ENCODE measurements around the gene OR2M2.

The OR2M2 gene

DNA sequence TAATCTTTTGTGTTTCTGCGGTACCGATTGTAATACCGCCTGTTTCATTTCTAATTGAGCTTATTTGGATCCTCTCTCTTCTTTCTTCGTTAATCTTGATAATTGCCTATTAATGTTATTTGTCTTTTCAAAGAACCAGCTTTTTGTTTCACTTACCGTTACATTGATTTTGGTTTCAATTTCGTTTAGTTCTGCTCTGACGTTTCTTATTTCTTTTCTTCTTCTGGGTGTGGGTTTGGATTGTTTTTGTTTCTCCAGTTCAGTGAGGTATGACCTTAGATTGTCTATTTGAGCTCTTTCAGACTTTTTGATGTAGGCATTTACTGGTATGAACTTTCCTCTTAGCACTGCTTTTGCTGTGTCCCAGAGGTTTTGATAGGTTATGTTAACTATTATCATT, 9.4 kb downstream of the OR2M2 start:
- TF ChIP-seq POLR2A (IDR thresholded peaks at IDR 0.05; ENCODE audit: low read depth, low read length) (no peak), POLR2AphosphoS5 (IDR thresholded peaks at IDR 0.05; ENCODE audit: low read depth, low read length) (no peak), TAF1 (IDR thresholded peaks at IDR 0.05; ENCODE audit: borderline replicate concordance, low read depth, low read length) (no peak)
- FAIRE-seq (no peak), DNase-seq (ENCODE audit: insufficient read length) (no peak)

DNA sequence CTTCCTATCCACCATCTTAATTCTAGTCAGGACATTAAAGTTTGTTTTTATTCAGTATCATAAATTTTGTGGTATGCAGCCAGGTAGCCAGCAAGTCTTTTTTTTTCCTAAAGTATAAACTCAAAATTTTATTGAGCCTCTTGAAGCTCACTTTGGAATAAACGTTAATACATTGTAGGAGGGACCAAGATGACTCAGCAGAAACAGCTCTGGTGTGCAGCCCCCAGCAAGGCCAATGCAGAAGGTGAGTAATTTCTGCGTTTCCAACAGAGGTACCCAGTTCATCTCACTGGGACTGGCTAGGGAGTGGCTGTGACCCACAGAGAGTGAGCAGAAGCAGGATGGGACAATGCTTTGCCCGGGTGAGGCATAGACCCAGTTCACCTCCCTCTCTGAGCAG, 12.7 kb downstream of the OR2M2 start:
- TF ChIP-seq POLR2A (IDR thresholded peaks at IDR 0.05; ENCODE audit: low read depth, low read length) = no peak
- no peak for TF ChIP-seq TAF1 (IDR thresholded peaks at IDR 0.05; ENCODE audit: borderline replicate concordance, low read depth, low read length)
- no peak for TF ChIP-seq POLR2AphosphoS5 (IDR thresholded peaks at IDR 0.05; ENCODE audit: low read depth, low read length)
- DNase-seq (ENCODE audit: insufficient read length) (no peak), FAIRE-seq (no peak)

DNA sequence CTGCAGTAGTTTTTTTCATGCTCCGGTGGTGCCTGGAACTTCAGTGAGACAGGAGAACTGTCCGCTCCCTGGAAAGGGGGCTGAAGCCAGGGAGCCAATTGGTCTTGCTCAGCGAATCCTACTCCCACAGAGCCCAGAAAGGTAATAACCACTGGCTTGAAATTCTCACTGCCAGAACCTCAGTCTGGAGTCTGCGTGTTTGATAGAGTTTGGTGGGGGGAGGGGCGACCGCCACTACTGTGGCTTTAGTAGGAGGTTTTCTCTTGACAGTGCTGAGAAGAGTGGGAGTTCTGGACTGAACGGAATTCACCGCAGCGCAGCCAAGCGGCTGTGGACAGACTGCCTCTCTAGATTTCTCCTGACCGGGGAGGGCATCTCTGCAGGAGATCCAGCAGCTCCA, 14.4 kb downstream of the OR2M2 start:
- FAIRE-seq (no peak), DNase-seq (ENCODE audit: insufficient read length) (no peak)
- no peak for TF ChIP-seq POLR2AphosphoS5 (IDR thresholded peaks at IDR 0.05; ENCODE audit: low read depth, low read length)
- TF ChIP-seq POLR2A (IDR thresholded peaks at IDR 0.05; ENCODE audit: low read depth, low read length) = no peak
- no peak for TF ChIP-seq TAF1 (IDR thresholded peaks at IDR 0.05; ENCODE audit: borderline replicate concordance, low read depth, low read length)

DNA sequence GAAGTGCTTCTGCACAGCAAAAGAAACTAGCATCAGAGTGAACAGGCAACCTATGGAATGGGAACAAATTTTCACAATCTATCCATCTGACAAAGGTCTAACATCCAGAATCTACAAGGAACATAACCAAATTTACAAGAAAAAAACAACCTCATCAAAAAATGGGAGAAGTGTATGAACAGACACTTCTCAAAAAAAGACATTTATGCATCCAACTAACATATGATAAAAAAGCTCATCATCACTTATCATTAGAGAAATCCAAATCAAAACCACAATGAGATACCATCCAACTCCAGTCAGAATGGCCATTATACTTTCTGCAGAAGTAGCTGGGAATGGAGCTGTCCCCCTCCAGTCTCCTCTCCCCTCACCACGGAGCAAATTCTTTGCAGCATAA, 19.5 kb downstream of the OR2M2 start:
- no peak for TF ChIP-seq TAF1 (IDR thresholded peaks at IDR 0.05; ENCODE audit: borderline replicate concordance, low read depth, low read length)
- TF ChIP-seq POLR2AphosphoS5 (IDR thresholded peaks at IDR 0.05; ENCODE audit: low read depth, low read length) = no peak
- TF ChIP-seq POLR2A (IDR thresholded peaks at IDR 0.05; ENCODE audit: low read depth, low read length) = no peak
- no peak for DNase-seq (ENCODE audit: insufficient read length)
- no peak for FAIRE-seq

DNA sequence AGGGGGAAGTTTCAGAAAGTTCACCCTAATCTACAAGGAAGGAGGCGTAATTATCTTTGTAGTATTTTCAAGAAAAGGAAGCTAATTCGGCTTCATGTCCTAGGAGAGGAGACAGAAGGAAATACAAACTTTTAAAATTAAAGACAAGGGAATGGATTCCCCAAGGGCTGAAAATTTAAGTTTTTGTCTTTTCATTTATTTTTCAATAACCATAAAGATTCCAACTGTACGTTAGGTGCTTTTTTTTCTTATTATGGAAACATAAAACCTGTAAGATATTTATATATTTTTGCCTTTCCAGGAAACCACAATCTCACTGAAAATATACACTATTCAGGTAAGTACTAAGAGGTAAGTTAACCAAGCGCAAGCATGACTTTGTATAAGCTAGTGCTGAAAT, 22.3 kb downstream of the OR2M2 start, which contains the start of gene OR2M3:
TSS of gene OR2M3 (plus strand) at position 301 of the 400 bp plus-strand sequence. CDS start 5,803 bp downstream, outside the sequence.
- TF ChIP-seq TAF1 (IDR thresholded peaks at IDR 0.05; ENCODE audit: borderline replicate concordance, low read depth, low read length) (no peak), POLR2AphosphoS5 (IDR thresholded peaks at IDR 0.05; ENCODE audit: low read depth, low read length) (no peak), POLR2A (IDR thresholded peaks at IDR 0.05; ENCODE audit: low read depth, low read length) (no peak)
- DNase-seq (ENCODE audit: insufficient read length) (no peak), FAIRE-seq (no peak)

DNA sequence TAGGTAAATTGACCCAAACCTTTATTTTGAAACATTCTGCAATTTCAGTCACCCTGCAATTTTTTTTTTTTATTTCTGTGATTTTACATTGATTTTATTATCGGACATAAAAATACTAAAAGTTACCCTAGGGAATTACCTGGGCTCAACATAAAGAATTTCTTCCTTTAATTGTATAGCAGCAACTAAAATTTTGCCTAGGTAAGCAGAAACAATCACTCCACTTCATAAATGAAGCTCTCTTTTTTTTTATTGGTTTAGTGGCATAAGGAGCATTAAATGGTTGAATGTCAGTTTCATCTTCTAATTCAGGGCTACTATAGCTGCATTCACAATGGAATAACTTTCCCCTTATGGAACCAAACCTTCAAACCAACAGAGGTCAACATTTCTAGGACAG, 41.3 kb downstream of the OR2M2 start:
- DNase-seq (ENCODE audit: insufficient read length) = no peak
- no peak for FAIRE-seq

DNA sequence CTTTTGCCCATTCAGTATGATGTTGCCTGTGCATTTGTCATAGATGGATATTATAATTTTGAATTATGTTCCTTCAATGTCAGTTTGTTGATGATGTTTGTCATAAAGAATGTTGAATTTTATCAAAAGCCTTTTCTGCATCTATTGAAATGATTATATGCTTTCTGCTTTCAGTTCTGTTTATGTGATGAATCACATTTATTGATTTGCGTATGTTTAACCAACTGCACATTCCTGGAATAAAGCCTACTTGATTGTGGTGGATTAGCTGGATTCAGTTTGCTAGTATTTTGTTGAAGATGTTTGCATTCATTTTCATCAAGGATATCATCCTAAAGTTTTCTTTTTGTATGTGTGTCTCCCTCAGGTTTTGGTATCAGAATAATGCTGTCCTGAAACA, 50.9 kb downstream of the OR2M2 start:
- DNase-seq (ENCODE audit: insufficient read length) (no peak), FAIRE-seq (no peak)
- TF ChIP-seq TAF1 (IDR thresholded peaks at IDR 0.05; ENCODE audit: borderline replicate concordance, low read depth, low read length) = no peak

More for the DNA sequence above, 41.3 kb downstream of the OR2M2 start:
- no peak for TF ChIP-seq POLR2A (IDR thresholded peaks at IDR 0.05; ENCODE audit: low read depth, low read length)
- no peak for TF ChIP-seq TAF1 (IDR thresholded peaks at IDR 0.05; ENCODE audit: borderline replicate concordance, low read depth, low read length)
- no peak for TF ChIP-seq POLR2AphosphoS5 (IDR thresholded peaks at IDR 0.05; ENCODE audit: low read depth, low read length)

DNA sequence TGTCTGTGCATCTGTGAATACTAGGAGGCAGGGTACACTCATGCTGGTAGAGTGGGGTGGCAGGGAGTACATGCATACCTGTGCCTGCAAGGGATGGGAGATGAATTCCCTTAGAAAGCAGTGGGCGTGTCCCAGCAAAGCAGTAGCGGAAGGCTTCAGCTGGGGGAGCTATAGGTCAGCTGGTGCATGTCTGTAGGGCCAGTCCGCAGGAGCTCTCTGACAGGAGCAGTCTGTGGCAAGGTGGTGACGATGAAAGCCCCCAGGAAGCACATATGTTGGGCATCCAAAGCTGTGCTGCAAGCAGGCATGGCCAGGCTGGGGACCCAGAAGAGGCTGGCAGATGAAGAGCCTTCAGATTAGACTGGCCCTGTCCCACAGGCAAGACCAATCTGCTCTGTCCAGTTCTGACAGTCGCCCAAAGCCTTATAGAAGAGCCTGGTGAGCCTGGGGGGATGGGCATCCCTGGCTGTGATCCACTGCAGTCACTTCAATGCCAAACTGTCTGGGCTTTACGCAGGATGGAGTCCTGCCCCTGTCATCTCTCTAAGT, 54.8 kb downstream of the OR2M2 start:
- no peak for FAIRE-seq

More for the DNA sequence above, 54.8 kb downstream of the OR2M2 start:
- DNase-seq (ENCODE audit: insufficient read length) = no peak
- TF ChIP-seq POLR2AphosphoS5 (IDR thresholded peaks at IDR 0.05; ENCODE audit: low read depth, low read length) (no peak), TAF1 (IDR thresholded peaks at IDR 0.05; ENCODE audit: borderline replicate concordance, low read depth, low read length) (no peak), POLR2A (IDR thresholded peaks at IDR 0.05; ENCODE audit: low read depth, low read length) (no peak)
